ENCODE measurements around the gene FDX2.

The FDX2 gene

DNA sequence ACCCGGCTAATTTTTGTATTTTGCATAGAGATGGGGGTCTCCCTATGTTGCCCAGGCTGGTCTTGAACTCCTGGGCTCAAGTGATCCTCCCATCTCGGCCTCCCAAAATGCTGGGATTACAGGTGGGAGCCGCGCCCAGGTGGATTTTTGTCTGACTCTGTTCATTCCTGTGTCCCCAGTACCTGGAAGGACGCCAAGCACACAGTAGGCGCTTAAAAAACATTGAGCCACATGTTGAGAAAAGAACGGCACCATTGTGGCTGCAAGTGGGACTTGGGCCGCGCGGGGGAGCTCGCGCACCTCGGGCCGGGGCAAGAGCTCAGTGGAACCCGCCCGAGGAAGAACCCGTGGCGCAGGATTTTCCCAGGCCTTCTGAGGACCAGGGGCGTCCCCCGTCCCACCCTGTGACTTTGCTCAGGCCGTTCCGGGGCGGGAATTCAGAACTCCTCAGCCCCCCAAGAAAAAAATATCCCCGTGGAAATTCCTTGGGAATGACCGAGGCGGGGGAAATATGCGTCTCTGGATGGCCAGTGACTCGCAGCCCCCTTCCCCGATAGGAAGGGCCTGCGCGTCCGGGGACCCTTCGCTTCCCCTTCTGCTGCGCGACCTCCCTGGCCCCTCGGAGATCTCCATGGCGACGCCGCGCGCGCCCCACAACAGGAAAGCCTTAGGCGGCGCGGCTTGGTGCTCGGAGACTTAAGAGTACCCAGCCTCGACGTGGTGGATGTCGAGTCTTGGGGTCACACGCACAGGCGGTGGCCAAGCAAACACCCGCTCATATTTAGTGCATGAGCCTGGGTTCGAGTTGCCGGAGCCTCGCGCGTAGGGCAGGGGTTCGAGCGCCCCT lies 46.3 kb downstream of the FDX2 start:
- DNase-seq = peak; percentile 65
- in situ Hi-C loops (cut with HindIII; ENCODE audit: low pct_ligation_motif_present, low pct_unique_long_range_greater_than_20kb, low sequenced_read_pairs) = no loop called here

DNA sequence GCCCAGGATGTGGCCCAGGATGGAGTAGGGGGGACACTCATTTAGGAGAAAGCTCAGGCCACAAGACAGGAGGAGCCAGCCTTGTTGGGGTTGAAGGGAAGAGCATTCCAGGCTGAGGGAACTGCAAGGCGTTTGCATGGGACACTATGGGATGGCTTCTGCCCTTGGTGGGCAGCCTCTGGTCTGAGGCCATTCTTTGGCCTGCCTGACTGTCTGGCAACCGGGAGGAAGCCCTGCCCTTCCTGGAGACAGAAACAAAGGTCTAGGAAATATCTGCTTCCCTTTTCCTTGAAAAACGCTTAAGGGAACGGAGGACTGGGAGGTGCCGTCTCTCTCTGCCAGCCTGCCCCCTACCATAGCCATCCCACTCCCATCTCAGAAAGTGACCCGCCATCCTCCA lies 47.7 kb downstream of the FDX2 start:
- in situ Hi-C loops (cut with HindIII; ENCODE audit: low pct_ligation_motif_present, low pct_unique_long_range_greater_than_20kb, low sequenced_read_pairs) = no loop called here
- DNase-seq = no peak

DNA sequence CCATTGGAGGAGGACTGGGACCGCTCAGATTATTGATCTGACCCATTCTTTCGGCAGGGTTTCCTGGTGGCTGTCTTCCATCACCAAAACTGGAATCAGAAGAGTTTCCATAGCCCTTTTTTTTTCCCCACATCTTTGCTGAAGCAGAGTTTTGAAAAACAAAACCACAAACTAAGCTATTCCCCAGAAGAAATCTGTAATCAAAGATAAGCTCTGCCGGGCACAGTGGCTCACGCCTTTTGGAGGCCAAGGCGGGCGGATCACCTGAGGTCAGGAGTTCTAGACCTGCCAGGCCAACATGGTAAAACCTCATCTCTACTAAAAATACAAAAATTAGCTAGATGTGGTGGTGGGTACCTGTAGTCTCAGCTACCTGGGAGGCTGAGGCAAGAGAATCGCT lies 49.1 kb downstream of the FDX2 start:
- no peak for DNase-seq
- in situ Hi-C loops (cut with HindIII; ENCODE audit: low pct_ligation_motif_present, low pct_unique_long_range_greater_than_20kb, low sequenced_read_pairs) = no loop called here

DNA sequence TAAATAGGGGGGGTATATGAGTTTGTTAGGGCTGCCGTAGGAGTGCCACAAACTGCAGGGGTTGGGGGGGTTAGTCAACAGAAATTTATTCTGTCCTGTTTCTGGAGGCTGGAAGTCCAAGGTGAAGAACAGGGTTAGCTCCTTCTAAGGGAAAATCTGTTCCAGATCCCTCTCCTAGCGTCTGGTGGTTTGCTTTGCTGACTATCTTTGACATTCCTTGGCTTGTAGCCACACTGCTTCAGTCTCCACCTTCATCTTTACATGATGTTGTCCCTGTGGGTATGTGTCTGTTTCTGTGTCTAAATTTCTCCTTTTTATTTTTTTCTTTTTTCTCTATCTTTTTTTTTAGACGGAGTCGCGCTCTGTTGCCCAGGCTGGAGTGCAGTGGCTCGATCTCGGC lies 53.0 kb downstream of the FDX2 start:
- in situ Hi-C loops (cut with HindIII; ENCODE audit: low pct_ligation_motif_present, low pct_unique_long_range_greater_than_20kb, low sequenced_read_pairs) = no loop called here
- no peak for DNase-seq

DNA sequence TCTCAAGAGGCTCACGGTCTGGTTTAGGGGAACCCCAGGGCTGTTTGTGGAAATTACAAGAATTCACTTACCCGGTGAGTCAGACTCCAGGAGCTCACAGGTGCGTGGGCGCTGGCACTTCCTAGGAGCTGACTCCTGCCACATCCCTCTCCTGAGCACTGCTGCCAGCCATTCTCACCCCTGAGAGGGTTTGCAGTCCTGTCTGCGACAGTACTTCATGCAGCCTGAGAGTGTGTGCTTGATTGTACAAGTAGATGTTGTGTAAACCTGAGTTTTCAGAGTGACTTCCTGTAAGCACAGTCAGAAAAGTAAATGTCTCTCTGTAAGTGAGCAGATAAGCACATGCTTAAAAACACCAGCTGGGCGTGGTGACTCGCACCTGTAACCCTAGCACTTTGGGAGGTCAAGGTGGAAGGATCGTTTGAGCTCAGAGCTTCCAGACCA lies 55.7 kb downstream of the FDX2 start:
- in situ Hi-C loops (cut with HindIII; ENCODE audit: low pct_ligation_motif_present, low pct_unique_long_range_greater_than_20kb, low sequenced_read_pairs) = no loop called here

More for the DNA sequence above, 55.7 kb downstream of the FDX2 start:
- DNase-seq = no peak

Measured in ACHN (cell line).